OCI-M2 (cell line): Measurements from ENCODE around the gene SEMA7A.

ENCODE experiments used
- DNase-seq: peaks from one replicate; lab custom pipeline; 2025; ENCODE audit not compliant: unreplicated experiment; lab: John Stamatoyannopoulos, UW

The SEMA7A gene

DNA sequence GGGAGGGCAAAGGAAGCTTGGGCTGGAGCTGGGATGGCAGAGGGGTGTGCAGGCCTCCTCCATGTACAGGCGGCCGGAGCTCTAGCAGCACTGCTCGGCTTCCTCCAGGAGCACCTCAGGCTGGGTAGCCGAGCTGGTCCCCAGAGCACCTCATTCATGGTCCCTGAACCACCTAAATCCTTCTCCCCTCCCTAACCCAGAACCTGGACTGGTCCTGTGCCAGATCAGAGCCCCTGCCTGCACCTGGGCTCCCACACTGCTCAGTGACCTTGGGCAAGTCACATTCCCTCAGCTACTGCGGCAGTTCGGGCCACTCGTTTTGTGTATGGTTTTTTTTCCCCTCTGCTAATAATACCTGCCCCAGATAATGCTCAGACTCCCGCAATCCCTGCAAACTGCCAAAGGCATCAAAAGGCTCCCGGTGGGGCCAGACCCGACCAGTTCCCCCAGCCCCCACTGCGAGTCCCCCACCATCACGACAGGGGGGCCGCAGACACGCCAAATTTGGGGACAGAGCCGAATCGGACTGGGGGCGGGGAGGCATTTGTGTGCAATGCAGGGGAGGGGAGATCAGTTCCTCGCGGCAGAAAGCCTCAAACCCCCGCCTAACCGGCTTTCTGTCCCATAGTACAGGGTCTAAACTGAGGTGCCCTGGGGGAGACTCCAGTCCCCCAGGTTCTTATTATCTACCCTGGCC is 1.3 kb downstream of the SEMA7A start:
- DNase-seq: no peak

DNA sequence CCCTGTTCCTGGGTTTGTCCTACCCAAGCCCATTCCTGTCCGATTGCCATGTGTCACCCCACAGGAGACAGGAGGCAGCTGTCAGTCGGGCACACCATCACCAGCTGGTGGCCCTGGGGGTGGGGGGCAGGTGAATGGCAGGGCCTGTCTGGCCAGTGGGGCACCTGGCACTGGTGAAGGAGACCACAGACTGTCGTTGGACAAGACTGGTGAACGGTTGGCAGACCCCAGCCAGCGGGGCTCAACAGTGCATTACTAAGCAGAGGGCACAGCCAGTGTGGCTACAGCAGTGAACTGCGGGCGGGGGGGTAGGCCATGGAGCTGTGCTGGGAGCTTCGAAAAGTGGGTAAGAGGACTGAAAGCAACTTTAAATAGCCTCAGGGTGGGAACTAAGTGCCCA is 2.1 kb downstream of the SEMA7A start:
- DNase-seq: no peak

DNA sequence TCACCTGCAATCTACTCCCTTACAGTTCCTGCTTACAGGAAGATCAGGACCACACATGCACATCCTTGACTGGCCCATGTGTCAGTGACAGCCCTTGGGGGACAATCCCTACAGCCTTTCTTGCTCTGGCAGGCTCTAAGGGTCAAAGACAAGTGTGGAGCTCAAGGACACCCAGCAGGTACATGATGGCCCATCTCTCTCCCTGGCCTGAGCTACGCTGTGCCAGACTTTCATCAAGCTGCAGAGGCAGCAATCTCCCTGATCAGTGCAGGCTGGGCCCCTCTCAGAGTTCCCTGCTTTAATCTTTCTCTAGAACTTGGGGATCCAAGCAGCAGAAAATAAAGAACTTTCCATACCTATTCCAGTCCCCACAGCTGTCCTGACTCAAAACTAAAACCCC is 2.6 kb downstream of the SEMA7A start:
- DNase-seq: no peak

DNA sequence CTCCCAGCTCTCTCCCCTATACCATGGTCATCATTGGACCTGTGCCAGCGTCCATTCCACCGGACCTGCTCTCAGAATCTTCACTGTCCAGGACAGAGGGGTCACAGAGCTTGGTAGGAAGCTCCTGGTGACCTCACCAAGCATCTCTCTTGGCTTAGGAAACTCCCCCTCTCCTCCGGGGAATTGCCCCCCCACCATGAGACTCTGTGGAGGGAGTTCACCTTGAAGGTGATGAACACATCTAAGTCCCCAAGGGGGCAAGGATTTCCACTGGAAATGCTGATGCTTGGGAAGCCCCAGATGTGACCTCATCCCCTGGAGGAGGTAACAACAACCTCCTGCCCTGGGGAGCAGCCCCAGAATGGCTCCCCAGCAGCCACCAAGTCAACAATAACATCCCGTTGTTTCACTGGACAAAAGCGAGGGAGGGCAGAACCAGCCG is 3.2 kb downstream of the SEMA7A start:
- DNase-seq: no peak

DNA sequence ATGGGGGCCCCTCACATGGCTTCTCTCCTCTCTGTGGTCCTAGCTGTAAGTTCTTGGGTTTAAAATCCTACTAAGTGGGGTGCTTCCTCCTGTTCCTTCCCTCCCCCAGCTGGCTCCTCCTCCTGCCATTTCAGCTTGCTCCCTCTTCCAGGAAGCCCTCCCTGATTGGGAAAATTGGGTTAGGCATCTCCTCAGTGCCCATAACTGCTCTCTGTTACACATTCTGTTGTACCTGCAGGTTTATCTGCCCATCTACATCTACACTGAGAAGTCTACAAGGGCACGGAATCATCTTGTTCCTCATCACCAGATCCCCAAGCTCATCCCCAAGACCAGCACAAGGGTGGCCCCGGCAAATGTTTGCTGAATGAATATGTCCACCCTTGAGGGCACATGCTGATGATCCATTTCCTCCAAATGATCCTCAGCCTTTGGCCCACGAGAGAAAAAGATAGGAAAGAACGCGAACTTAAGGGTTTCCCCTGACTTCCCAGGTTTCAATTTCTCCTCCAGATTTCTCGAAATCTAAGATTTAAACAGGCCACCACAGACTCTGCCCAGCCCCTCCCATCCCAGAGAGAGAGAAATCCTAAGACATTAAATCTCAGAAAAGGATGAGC is 3.9 kb downstream of the SEMA7A start:
- no peak for DNase-seq

DNA sequence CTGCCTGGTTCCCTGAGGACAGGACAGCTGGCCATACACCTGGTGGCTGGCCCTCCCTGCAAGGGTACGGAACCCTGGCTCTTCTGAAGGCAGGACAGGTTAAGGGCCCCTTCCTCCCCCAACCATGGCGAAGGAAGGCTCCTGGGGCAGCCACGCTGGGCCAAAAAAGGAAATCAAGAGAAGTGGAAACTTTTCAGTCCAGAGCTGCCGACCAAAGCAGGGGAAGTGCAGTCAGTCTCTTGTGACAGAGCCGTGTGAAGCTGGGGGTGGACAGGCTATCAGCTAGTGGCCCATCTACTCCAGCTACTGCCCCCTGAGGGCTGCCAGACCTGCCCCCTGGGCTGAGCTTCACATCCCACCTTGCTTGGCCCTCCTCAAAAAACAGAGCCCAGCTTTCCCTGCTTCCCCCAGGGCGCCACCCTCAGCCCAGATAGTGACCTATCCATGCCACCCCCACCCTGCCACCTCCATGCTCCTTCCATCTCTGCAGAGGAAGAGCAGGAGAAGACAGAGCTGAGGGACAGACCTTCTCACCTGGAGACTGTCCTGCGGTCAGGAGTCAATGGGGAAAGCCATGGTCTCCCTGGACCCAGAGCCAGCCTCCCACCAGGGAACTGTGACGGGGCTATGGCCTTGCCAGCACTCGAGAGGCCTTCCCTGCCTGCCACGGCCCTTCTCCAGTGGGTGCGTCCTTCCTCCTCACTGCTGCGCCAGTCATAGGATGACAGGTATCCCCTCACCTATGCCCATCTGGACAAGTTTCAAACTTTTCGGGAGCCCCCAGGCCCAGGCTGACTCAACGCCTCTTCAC is 4.6 kb downstream of the SEMA7A start:
- DNase-seq: no peak

DNA sequence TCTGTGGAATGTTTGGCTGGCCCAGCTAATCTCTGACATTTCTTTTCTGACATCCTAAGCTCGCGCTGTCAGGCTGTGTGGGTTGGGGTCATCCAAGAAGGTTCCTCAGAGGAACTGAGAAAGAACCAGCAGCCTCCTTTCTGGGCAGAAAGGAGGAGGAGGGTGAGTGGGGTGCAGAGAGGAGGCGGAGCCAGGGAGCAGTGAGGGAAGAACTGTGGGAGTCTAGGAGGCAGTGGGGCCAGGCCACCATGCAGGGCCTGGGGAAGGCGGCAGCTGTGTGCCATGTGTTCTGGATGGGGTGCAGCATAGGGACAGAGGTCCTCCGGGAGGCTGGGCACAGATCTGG is 5.3 kb downstream of the SEMA7A start:
- DNase-seq: no peak

DNA sequence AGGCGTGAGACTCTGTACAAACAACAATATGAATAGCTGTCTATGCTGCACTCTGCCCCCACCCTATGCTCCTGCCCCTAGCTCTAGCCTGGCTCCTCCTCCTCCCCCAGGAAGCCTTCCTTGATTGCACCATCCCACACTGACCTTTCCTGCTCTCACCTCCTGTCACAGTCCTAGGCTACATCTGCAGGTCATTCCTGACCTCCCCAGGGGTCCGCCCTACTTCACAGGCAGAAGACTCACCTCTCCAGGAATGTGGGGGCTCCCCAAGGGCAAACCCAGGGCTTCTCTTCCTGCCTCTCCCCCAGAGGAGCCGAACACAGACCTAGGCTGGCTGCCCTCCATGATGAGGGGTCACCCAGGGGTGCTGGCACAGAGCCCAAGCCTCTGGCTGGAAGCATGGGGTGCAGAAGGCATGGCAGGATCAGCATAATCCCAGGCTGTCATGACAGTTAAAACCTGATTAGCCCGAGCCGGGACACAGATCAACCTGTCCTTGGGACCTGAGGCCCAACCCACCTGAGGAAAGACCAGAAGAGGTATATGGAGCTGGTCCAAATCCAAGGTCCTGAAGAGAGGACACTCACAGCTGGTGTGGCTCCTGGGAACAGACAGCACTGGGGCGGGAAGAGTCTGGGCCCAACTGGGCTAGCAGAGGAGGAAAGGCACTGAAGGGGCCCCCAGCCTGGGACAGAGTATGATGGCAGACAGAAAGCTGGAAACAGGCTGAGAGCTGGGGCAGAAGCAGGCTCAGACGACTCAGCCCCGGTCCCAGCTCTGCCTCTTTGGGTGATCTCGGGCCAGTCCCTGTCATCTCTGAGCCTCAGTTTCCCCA is 5.9 kb downstream of the SEMA7A start:
- no peak for DNase-seq

DNA sequence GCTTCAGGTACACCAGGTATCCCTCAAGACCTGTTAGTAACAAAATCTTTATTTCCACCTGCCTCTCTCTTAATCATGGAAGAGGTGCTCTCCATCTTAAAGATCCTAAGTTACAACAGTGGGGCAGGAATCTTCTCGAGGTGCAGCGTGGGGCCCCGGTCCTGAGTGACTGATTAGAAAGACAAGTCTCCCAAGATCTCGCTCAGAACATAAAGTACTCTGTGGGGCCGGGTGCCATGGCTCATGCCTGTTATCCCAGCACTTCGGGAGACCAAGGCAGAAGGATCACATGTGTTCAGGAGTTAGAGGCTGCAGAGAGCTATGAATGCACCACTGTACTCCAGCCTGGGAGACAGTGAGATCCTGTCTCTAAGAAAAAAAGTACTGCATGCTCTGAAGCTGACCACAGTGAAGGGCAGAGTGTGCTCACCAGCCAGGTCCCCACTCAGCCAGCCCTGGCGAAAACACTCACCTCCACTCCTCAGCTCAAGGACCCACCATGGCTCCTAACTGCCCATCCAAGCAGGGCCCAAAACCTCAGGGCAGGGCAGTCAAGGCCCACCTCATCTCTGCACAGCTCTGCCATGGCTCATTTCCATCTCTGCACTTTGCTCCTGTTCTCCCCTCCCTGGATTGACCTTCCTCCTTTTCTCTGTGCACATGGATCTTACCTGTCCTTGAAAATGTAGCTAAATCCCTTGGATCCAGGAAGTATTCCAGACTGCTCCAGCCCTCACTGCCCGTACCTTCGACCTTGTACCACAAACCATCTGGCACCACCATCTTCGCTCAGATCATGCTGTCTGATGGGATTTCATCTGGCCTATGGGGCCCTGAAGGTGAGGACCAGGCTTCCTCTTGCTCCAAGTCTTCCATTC is 7.1 kb downstream of the SEMA7A start:
- no peak for DNase-seq

DNA sequence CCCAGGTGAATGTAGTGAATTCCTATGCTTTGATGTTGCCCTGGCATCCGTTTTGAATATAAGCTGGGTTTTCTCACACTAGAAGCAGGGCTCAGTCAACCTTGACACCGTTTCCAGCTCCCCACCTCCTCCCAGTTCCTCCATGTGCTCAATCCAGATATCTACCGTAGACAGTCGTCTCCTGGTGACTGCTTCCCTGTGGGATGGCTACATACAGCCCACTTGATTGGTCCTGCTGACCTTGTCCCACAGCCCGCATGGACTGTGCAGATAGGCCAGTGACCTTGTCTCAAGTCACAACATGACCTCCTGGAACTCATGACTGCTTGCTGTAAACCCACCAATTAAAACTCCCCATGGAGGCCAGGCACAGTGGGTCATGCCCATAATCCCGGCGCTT is 8.1 kb downstream of the SEMA7A start:
- no peak for DNase-seq

DNA sequence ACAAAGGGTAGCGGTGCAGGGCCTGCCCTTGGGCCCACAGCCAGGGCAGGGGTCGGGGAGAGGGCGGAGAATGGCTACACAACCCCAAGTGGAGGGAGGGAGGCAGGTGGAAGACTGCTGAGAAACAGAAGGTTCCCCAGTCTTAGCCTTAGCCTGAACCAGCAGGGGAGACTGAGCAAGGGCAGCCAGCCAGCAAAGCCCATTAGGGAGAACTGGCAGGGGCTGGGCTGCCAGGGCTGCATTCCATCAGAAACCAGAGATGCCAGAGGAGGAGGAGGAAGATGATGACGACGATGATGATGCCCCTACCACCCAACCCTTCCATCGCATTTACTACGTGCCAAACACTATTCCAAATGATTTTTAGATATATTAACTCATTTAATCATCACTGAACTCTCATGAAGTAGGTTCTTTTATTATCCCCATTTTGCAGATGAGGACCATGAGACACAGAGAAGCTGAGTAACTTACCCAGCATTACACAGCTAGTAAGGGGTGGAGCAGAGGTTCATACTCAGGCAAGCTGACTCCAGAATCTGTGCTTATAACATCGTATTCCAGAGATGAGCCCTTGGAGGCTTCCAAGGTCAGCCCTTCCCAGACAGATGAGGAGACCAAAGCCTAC is 8.7 kb downstream of the SEMA7A start:
- no peak for DNase-seq

DNA sequence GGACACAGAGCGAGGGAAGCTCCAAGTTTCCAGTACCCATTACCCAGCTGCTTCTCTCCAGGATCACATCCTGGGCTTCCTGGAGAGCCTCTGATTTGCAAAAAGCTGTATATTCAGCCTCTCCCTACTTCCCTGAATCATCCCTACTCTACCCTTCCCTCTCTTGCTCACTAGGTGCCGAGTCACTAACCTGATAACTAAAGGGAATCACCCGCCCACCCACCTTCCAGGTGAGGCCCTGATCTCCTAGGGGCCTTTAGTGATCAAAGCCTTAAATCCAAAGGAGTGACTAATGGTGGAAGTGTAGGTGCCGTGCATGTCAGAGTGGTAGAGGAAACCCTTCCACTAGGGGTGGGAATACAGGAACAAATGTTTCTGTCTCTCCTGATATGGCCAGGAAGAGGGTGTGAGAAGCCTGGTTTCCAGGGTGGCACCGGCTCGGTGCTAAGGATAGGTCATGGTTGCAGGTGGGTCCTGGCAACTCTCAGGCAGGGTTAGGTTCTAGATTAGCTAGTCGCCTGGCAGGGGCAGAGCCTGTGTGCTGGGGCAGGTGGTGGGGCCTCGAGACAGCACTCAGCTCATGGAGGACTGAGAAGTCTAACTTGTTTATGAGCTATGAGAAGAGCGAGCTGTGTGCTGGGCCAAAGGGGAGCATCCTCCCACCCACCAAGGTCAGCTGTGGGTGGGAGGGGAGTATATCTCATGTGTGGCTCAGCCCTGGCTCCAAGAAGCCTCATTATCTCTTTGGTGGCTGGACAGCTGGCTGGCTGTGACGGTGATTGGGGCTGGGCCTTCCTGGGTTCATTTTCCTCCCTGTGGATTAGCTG is 10.1 kb downstream of the SEMA7A start:
- no peak for DNase-seq

DNA sequence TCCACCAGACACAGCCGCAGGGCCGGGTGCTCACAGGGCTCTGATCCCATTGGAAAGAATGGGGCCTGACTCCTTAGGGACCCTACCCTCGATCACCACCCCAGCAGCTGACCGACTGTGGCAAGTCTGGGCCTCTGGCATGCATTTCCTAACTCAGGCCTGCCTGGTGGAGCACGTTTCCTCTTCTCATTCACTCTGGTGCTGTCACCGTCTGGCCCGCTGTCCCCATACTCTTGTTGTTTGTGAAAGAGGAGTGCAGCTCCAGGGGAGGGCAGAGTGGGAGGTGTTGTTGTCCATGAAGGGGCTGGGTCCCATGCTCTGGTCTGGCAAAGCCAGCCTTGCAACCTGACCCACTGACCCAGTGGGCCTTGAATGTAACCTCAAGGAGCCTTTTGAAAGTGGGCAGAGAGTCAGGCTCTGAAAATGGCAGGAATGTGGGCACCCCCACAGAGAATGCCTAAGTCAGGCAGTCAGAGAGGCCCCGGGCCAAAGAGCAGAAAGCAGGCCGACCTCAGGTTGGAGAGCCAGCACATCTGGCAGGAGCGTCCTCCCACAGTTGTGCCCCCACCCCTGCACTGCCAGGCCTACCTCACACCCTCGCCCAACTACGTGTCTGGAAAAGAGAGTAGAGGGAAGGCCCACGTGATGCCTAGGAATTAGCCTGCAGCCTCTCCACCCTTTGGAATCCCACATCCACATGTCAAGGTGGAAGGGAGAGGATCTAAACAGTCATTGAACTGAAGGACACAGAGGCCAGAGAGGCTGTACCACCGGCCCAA is 10.9 kb downstream of the SEMA7A start:
- no peak for DNase-seq

DNA sequence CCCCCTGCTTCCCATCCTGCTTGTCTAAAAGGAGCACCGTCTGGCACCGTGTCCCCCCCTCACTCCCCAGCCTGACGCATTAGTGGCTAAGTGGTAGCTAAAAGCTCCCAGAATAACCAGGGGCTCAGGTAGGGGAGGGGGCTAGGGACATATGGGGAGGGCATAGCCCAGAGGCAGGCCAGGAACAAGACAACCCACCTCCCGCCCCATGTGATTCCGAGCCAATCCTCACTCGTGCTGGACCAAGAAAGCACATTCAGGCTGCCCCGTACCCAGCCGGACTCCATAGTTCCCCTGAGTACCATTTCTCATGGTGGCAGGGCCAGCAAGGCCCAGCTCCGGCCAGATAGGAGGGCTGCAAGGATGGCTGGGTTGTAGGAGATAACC is 11.5 kb downstream of the SEMA7A start:
- DNase-seq: no peak

DNA sequence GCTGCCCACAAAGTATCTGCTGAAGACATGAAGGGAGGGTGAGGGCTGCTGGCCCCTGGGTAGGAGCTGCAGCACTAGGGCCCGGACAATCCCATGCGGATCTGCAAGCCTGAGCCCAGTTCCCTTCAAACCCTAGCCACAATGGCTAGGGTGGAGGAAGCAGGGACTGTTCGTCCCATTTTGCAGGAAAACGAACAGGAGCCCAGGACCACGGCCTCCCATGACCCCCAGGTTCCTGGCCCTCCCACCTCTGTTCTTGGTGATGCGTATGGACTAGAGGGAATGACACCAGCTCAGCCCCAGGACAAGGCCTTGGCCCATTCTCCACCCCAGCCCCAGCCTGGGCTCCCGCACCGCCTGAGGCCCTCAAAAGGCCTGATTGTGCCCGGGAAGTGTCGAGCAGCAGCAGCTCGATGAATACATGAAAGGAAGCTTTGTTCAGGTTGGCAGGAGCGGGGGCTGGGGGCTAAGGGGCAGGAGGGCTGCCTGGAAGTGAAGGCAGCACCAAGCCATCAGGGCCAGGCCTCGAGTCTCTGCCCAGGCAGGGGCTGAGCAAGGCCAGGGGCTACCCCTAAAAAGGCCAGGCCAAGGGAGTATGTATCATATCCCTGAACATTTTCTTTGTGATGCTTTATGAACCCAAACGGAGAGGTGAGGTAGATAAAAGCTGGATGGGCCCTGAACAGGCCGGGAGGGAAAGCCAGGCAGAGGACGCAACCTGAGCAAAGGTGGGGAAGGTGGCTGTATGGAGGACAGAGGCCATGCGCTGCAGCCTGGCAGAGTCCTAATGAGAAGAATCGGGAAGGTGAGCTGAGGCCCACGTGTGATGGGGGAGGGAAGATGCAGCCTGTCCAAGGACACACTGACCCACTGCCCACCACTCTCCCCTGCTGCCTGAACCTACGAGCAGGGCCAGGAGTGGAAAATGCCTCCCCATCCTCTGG is 12.2 kb downstream of the SEMA7A start:
- no peak for DNase-seq

DNA sequence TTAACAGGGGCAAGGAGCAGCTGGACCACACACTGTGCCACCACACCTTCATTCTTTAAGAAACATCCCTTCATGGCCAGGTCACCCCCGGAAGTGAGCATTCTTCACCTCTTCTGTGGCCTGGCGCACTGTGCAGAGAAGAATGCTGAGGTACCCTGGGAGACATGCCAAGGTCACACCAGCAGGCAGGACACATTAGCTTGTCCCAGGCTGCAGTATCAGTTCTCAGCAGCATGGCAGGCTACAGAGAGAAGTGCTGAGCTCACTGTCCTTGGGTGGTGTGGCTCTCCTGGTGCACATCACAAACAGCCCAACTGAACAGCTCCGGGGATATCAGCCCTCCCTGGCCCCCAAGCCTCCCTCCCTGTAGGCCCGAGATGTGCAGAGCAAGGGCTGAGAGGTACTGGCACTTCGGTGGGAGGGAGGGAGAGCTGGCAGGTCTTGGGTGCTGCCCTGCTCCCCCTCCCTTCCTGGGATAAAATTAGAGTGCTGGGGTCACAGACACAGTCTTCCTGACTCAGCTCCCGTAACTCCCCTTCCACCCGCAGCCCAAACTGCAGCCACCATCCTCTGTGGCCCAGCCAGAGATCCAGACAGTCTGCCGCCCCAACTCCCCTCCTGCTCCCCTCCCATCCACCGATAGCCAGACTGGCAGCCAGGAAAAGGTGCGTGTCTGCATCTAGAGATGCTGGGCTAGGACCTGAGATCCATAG is 13.4 kb downstream of the SEMA7A start:
- no peak for DNase-seq

DNA sequence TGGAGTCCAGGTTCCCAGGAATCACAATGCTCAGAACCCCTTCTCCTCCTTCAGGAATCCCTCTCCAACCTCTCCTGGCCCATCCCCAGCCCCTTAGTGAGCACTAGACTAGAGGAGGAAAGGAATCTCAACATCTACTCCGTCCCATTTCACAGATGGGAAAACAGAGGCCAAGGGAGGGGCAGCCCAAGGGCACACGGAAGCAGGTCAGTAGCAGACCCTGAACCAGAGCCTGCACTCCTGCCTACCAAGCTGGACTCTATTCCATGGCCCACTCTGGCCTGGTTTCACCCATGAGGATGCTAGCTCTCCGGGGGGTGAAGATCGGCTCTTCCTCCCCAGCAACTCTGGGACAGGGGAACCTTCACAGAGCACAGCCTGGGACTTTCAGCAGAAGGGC is 14.3 kb downstream of the SEMA7A start:
- DNase-seq: no peak
